Calu3 (cell line): ENCODE measurements around the gene ASTN2. TPM values are rescaled to one million over a fixed set of nuclear protein-coding genes. Genes with fewer than 3 reads are reported as not detected.

Experiments
- BruUV-seq: library from RNA; stranded (reverse); fragments of 400-500 nt; replicated peaks from 2 replicates; lab custom pipeline; 2021; lab: Mats Ljungman, UMichigan
- CTCF ChIA-PET: fragments of 300-600 bp; sonication (Branson Sonifier 250); formaldehyde crosslinking; loops from one replicate; lab custom pipeline; 2022; ENCODE audit warnings: antibody characterized with exemption; lab: Charles Lee
- DNase-seq: peaks from one replicate; pipeline ENCODE4 v3.0.0; 2022
- H3K27ac Mint-ChIP-seq: one replicate; pipeline ENCODE4 v1.8.0; 2022; ENCODE audit warnings: mixed read lengths; ENCODE audit not compliant: unreplicated experiment
- H3K27me3 Mint-ChIP-seq: one replicate; pipeline ENCODE4 v1.8.0; 2022; ENCODE audit warnings: mixed read lengths; ENCODE audit not compliant: unreplicated experiment
- H3K36me3 Mint-ChIP-seq: one replicate; pipeline ENCODE4 v1.8.0; 2022; ENCODE audit warnings: mild to moderate bottlenecking, moderate library complexity, mixed read lengths; ENCODE audit not compliant: insufficient read depth, unreplicated experiment
- H3K4me1 Mint-ChIP-seq: one replicate; pipeline ENCODE4 v1.8.0; 2022; ENCODE audit warnings: mild to moderate bottlenecking, low read depth, mixed read lengths; ENCODE audit not compliant: unreplicated experiment
- H3K4me3 Mint-ChIP-seq: one replicate; pipeline ENCODE4 v1.8.0; 2022; ENCODE audit warnings: mild to moderate bottlenecking, low read depth, moderate library complexity, mixed read lengths; ENCODE audit not compliant: unreplicated experiment
- H3K9me3 Mint-ChIP-seq: one replicate; pipeline ENCODE4 v1.8.0; 2022; ENCODE audit warnings: low read depth, mixed read lengths; ENCODE audit not compliant: unreplicated experiment
- CTCF ChIP-seq: fragments of 200-600 bp; IDR thresholded peaks from one replicate; pipeline ENCODE4 v1.8.0; 2022; ENCODE audit warnings: antibody characterized with exemption; ENCODE audit not compliant: unreplicated experiment
- intact Hi-C: fragments of 100-400 bp; cut with micrococcal nuclease; formaldehyde crosslinking; loops from one replicate; pipeline ENCODE4 v1.10.0; 2022; ENCODE audit not compliant: unreplicated experiment
- total RNA-seq: library from RNA; stranded (reverse); gene quantifications from 2 replicates; pipeline ENCODE4 v1.2.3, GENCODE V29; 2022

Gene ASTN2
- total RNA-seq, 1 experiment from 2014 or later: 1.7 TPM

- H3K4me3 Mint-ChIP-seq: no peak overlapping the region
- no peak for DNase-seq
- TF ChIP-seq CTCF: no peak
- no peak overlapping the region for H3K27ac Mint-ChIP-seq
- intact Hi-C loops: no loop called here
- CTCF ChIA-PET: no interaction called here
- H3K4me1 Mint-ChIP-seq: no peaks in the 10 kb centered on the region
- BruUV-seq: no TSS peak
- no peaks in the 10 kb centered on the region for H3K36me3 Mint-ChIP-seq
- H3K27me3 Mint-ChIP-seq: no peaks in the 10 kb centered on the region
- H3K9me3 Mint-ChIP-seq: peaks cover 11% of the 10 kb centered on the region
Observed at GRCh38 chr9:117205806-117206205, 209.1 kb downstream of the ASTN2 start.

- no TSS peak for BruUV-seq
- H3K4me1 Mint-ChIP-seq: no peaks in the 10 kb centered on the region
- DNase-seq: no peak
- H3K9me3 Mint-ChIP-seq: peaks cover 8% of the 10 kb centered on the region
- H3K36me3 Mint-ChIP-seq: no peaks in the 10 kb centered on the region
- H3K27me3 Mint-ChIP-seq: no peaks in the 10 kb centered on the region
- TF ChIP-seq CTCF: no peak
- H3K27ac Mint-ChIP-seq: no peak overlapping the region
- no peak overlapping the region for H3K4me3 Mint-ChIP-seq
- intact Hi-C loops: no loop called here
- CTCF ChIA-PET: no interaction called here
Observed at GRCh38 chr9:117204971-117205370, 209.9 kb downstream of the ASTN2 start.

- peaks cover 14% of the 10 kb centered on the region for H3K9me3 Mint-ChIP-seq
Observed at GRCh38 chr9:117191504-117192261, 223.2 kb downstream of the ASTN2 start.

GRCh38 chr9:117189121-117189520 is 225.7 kb downstream of the ASTN2 start:
- CTCF ChIA-PET: no interaction called here
- Mint-ChIP-seq H3K36me3 (peaks cover 5% of the 10 kb centered on the region), H3K27ac (no peak overlapping the region), H3K9me3 (peaks cover 10% of the 10 kb centered on the region), H3K27me3 (no peaks in the 10 kb centered on the region), H3K4me3 (no peak overlapping the region), H3K4me1 (no peaks in the 10 kb centered on the region)
- intact Hi-C loops: no loop called here
- BruUV-seq: no TSS peak
- no peak for TF ChIP-seq CTCF
- no peak for DNase-seq

More at GRCh38 chr9:117191504-117192261, 223.2 kb downstream of the ASTN2 start:
- no peak for TF ChIP-seq CTCF
- H3K4me1 Mint-ChIP-seq: no peaks in the 10 kb centered on the region
- no peaks in the 10 kb centered on the region for H3K27me3 Mint-ChIP-seq
- intact Hi-C loops: no loop called here
- peaks cover 5% of the 10 kb centered on the region for H3K36me3 Mint-ChIP-seq
- CTCF ChIA-PET: no interaction called here
- DNase-seq: no peak
- no TSS peak for BruUV-seq
- no peak overlapping the region for H3K27ac Mint-ChIP-seq
- no peak overlapping the region for H3K4me3 Mint-ChIP-seq
